H54 (cell line): ENCODE measurements around the gene P2RY8.

ENCODE experiments used
- DNase-seq: peaks from one replicate; pipeline ENCODE4 v3.0.0; 2011; ENCODE audit warnings: low spot score, mixed read lengths; ENCODE audit not compliant: insufficient read length
- FAIRE-seq: peaks from 3 replicates; lab custom pipeline; 2011; peaks lifted over from hg19 to GRCh38; lab: Jason Lieb, UNC
- POLR2A ChIP-seq: IDR thresholded peaks from 2 replicates; pipeline ENCODE4 v1.6.1; 2011; ENCODE audit warnings: low read depth, mild to moderate bottlenecking, low read length

P2RY8 gene

GRCh38 chrX:1520350-1520749 is 16.6 kb downstream of the P2RY8 start:
- DNase-seq: no peak
- no peak for TF ChIP-seq POLR2A

DNA sequence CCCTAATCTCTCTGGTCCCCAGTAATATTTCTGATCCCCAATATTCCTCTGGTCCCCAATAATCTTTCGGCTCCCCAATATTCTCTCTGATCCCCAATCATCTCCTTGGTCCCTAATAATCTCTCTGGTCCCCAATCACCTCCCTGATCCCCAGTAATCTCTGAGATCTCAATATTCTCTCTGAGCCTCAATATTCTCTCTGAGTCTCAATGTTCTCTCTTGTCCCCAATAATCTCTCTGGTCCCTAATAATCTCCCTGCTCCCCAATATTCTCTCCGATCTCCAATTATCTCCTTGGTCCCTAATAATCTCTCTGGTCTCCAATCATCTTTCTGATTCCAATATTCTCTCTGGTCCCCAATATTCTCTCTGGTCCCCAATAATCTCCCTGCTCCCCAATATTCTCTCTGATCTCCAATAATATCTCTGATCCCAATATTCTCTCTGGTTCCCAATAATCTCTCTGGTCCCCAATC is 17.9 kb downstream of the P2RY8 start:
- FAIRE-seq: no peak
- no peak for TF ChIP-seq POLR2A

More at GRCh38 chrX:1520350-1520749, 16.6 kb downstream of the P2RY8 start:
- FAIRE-seq: no peak

GRCh38 chrX:1518512-1518911 is 18.5 kb downstream of the P2RY8 start:
- DNase-seq: no peak
- TF ChIP-seq POLR2A: no peak
- FAIRE-seq: no peak

More for the DNA sequence above, 17.9 kb downstream of the P2RY8 start:
- no peak for DNase-seq

GRCh38 chrX:1516596-1517104 is 20.3 kb downstream of the P2RY8 start:
- DNase-seq (no peak), FAIRE-seq (no peak)
- no peak for TF ChIP-seq POLR2A

- no peak for DNase-seq
- FAIRE-seq: no peak
- TF ChIP-seq POLR2A: no peak
These were observed 25.2 kb downstream of the P2RY8 start for GRCh38 chrX:1511829-1512228.

GRCh38 chrX:1511150-1511549 is 25.8 kb downstream of the P2RY8 start:
- TF ChIP-seq POLR2A: no peak
- DNase-seq: no peak
- no peak for FAIRE-seq

DNA sequence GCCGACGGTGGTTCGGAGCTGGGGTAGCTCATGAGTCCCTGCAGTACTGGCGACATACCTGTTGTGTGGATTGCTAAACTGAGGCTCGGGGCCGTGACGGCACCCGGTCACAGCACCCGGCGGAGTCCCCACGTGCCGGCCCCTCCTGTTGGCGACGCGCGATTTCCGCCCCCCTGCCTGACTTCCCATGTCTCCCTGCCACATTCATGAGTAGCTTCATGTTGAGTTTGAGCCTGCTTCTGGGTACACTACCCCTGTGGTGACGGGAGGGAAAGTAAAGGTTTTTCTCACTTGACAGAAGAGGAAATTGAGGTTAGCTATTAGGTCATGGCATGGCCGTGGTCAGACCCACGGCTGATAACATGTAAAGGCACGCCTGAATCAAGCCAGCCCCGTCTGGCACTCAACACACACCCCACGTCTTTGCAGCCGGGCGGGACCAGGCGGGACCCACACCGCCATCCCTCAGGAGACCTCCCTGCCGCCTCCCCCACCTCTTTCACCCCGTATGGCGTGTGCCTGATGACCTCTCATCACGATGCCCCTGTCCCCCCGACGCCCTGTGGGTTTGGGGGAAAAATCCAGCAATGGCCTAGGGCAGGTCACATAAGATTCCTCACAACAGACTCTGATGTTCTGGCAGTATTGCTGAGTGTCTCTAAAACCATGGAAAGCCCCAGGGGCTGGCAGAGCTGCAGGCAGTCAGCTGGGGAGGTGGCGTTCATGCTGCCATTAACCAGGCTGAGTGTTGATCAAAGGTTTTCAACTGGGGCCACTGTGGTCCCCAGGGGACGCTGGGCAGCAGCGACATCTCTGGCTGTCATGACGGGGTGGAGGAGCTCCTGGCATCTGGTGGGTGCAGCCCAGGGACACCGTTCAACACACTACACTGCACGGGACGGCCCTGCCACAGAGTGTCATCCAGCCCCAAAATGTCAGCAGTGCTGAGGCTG is 29.2 kb downstream of the P2RY8 start:
- FAIRE-seq (no peak), DNase-seq (no peak)
- no peak for TF ChIP-seq POLR2A

GRCh38 chrX:1506916-1507315 is 30.1 kb downstream of the P2RY8 start:
- FAIRE-seq: no peak
- DNase-seq: no peak
- TF ChIP-seq POLR2A: no peak

GRCh38 chrX:1502853-1503252 is 34.1 kb downstream of the P2RY8 start:
- DNase-seq: no peak
- no peak for FAIRE-seq
- TF ChIP-seq POLR2A: no peak

GRCh38 chrX:1502241-1502640 is 34.7 kb downstream of the P2RY8 start:
- FAIRE-seq (no peak), DNase-seq (no peak)
- TF ChIP-seq POLR2A: no peak

DNA sequence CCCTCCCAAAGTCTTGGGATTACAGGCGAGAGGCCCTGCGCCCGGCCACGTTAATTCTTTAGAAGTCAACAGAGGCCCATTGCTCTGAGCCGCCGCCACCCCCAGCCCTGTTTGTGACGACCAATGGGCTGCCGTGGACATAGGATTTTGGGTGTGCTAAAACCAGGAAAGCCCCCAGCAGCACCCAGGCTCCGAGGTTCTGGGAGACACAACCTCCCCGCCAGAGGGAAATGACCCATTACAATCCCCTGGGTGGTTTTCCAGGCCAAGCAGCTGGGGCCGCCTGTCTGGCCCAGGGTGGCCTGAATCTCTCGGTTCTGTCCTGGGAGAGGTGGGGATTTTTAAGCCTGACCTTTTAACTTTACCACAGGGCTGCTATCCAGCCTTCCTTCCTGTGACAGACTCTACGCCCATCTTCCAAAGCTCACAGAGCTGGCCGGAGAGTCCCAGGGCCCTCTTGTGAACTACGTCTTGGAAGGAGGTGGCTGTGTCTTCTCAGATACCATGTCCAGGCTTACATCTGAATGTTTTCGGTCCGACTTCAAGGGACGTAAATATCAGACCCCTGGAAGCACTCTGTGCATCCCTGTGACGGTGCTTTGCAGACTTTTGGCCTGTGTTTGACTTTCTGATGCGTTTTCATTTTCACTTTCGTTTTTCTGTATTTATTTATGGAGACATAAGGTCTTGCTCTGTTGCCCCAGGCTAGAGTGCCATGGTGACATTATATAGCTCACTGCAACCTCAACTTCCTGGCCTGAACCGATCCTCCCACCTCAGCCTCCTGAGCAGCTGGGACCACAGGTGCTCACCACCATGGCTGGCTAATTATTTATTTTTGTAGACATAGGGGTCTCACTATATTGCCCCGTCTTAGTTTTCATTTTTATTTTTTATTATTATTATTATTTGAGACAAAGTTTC is 36.0 kb downstream of the P2RY8 start:
- FAIRE-seq (no peak), DNase-seq (no peak)
- no peak for TF ChIP-seq POLR2A

- DNase-seq (no peak), FAIRE-seq (no peak)
- TF ChIP-seq POLR2A: no peak
These were observed 40.9 kb downstream of the P2RY8 start for GRCh38 chrX:1496076-1496475.

GRCh38 chrX:1493877-1494510 is 43.0 kb downstream of the P2RY8 start:
- no peak for TF ChIP-seq POLR2A
- FAIRE-seq: no peak
- DNase-seq: no peak
